IPS-NIHi11 (cell line): ENCODE results near the gene CEACAM20.
"Not testable (repeated sequence)": the region's sequence is repeated elsewhere in the genome, so short reads cannot be mapped to it uniquely, and the experiment has no call there.

Experiments used
- DNase-seq: peaks from one replicate; pipeline ENCODE4 v3.0.0; 2012; ENCODE audit warnings: mixed read lengths, low spot score

CEACAM20 gene

GRCh38 chr19:44548736-44549135 lies 19.3 kb upstream of the CEACAM20 start:
- DNase-seq, result no peak

GRCh38 chr19:44544031-44544430 lies 14.6 kb upstream of the CEACAM20 start:
- no peak for DNase-seq

GRCh38 chr19:44542671-44543070 lies 13.2 kb upstream of the CEACAM20 start:
- no peak for DNase-seq

GRCh38 chr19:44540736-44541135 lies 11.3 kb upstream of the CEACAM20 start:
- DNase-seq, result no peak

GRCh38 chr19:44539991-44540390 lies 10.5 kb upstream of the CEACAM20 start:
- DNase-seq, result no peak

GRCh38 chr19:44539236-44539826 lies 9.9 kb upstream of the CEACAM20 start:
- no peak for DNase-seq

- not testable (repeated sequence) for DNase-seq
Observed at GRCh38 chr19:44535361-44535760, 5.9 kb upstream of the CEACAM20 start.

GRCh38 chr19:44532819-44533218 lies 3.3 kb upstream of the CEACAM20 start:
- no peak for DNase-seq

- DNase-seq, result no peak
Observed at GRCh38 chr19:44530777-44531176, 1.3 kb upstream of the CEACAM20 start.

GRCh38 chr19:44527554-44527953 lies 1.9 kb downstream of the CEACAM20 start:
- DNase-seq, result no peak

GRCh38 chr19:44525721-44526430 lies 3.6 kb downstream of the CEACAM20 start:
- DNase-seq, result peak; percentile 38

GRCh38 chr19:44521370-44521769 lies 8.1 kb downstream of the CEACAM20 start:
- DNase-seq, result no peak

GRCh38 chr19:44517146-44517545 lies 12.3 kb downstream of the CEACAM20 start:
- DNase-seq, result no peak

- no peak for DNase-seq
Observed at GRCh38 chr19:44515907-44516306, 13.6 kb downstream of the CEACAM20 start.

- DNase-seq, result no peak
Observed at GRCh38 chr19:44515031-44515430, 14.4 kb downstream of the CEACAM20 start.

GRCh38 chr19:44512326-44513298 lies 16.9 kb downstream of the CEACAM20 start:
- peak; percentile 86 for DNase-seq

- DNase-seq, result no peak
Observed at GRCh38 chr19:44509478-44509877, 20.0 kb downstream of the CEACAM20 start.

- DNase-seq, result peak; percentile 97
Observed at GRCh38 chr19:44499962-44500949, 29.2 kb downstream of the CEACAM20 start, which contains the start of gene ZNF180. Gene ZNF180, minus strand, starts transcription at chr19:44500522. Its CDS starts 3,188 bp downstream, at chr19:44497334.

GRCh38 chr19:44499559-44499958 lies 29.9 kb downstream of the CEACAM20 start:
- DNase-seq, result peak; percentile 65

GRCh38 chr19:44498988-44499387 lies 30.5 kb downstream of the CEACAM20 start:
- no peak for DNase-seq

- DNase-seq, result no peak
Observed at GRCh38 chr19:44496711-44497110, 32.8 kb downstream of the CEACAM20 start.
